ENCODE measurements around the gene LRRIQ1. TPM values are rescaled to one million over a fixed set of nuclear protein-coding genes. Genes with fewer than 3 reads are reported as not detected.

The LRRIQ1 gene
- total and polyA plus RNA-seq, 2 of the 13 experiments (the other 11 are each of a cell fraction or from before 2014, with no cell fraction given) = not detected

GRCh38 chr12:84998341-84998740 is 37.8 kb upstream of the LRRIQ1 start:
- Histone ChIP-seq H2AFZ (ENCODE audit: low read length) (no peak overlapping the region), H3K27ac (ENCODE audit: extremely low read length, insufficient read depth, low read length) (no peak overlapping the region), H3K27me3 (ENCODE audit: control insufficient read depth in 1 of 2, insufficient read depth in 2 of 2, low read length in 2 of 2) (no peaks in the 10 kb centered on the region), H3K9me3 (ENCODE audit: low read length) (no peaks in the 10 kb centered on the region), H3K4me1 (ENCODE audit: insufficient read depth, low read length) (peaks cover 6% of the 10 kb centered on the region; the same call in 1 of the 2 replicates), H3K9ac (ENCODE audit: insufficient read depth, low read depth, low read length) (no peak overlapping the region), H3K4me3 (replicated peaks in 1 of 3; ENCODE audit: insufficient read depth in 1 of 3, low read depth in 2 of 3, low read length in 3 of 3) (no peak overlapping the region), H3K4me2 (ENCODE audit: low read depth, low read length) (no peak overlapping the region), H4K20me1 (ENCODE audit: insufficient read depth, low read length) (no peaks in the 10 kb centered on the region), H3K36me3 (replicated peaks in 1 of 2; ENCODE audit: control insufficient read depth in 1 of 2, insufficient read depth in 2 of 2, low read length in 2 of 2) (no peaks in the 10 kb centered on the region), H3K79me2 (ENCODE audit: insufficient read depth, low read length) (no peaks in the 10 kb centered on the region)
- POLR2A ChIA-PET = no interaction called here
- ATAC-seq (no peak), DNase-seq (ENCODE audit: low spot score) (no peak), FAIRE-seq (no peak)
- in situ Hi-C loops (cut with HindIII; ENCODE audit: extremely low pct_ligation_motif_present, low pct_unique_long_range_greater_than_20kb) (no loop called here), intact Hi-C loops (cut with micrococcal nuclease; ENCODE audit: unreplicated experiment) (no loop called here)
- no TSS peak for BruUV-seq (replicated peaks)
- CTCF ChIA-PET (ENCODE audit: low intra/inter-chr PET ratio, low total read pairs) = no interaction called here
- TF ChIP-seq ZNF674 (CRISPR knock-in tag; IDR thresholded peaks at IDR 0.05; ENCODE audit: low read depth) (no peak), ATF3 (CRISPR knock-in tag; IDR thresholded peaks at IDR 0.05) (no peak), ZNF432 (CRISPR knock-in tag; IDR thresholded peaks at IDR 0.05; ENCODE audit: borderline replicate concordance) (no peak), PAX8 (CRISPR knock-in tag; IDR thresholded peaks at IDR 0.05; ENCODE audit: borderline replicate concordance) (no peak), ZNF790 (CRISPR knock-in tag; IDR thresholded peaks at IDR 0.05; ENCODE audit: borderline replicate concordance) (no peak), ZNF746 (CRISPR knock-in tag; IDR thresholded peaks at IDR 0.05) (no peak), HOMEZ (CRISPR knock-in tag; IDR thresholded peaks at IDR 0.05; ENCODE audit: low read depth) (no peak), IRF9 (CRISPR knock-in tag; IDR thresholded peaks at IDR 0.05; ENCODE audit: borderline replicate concordance) (no peak), ARHGAP35 (CRISPR knock-in tag; IDR thresholded peaks at IDR 0.05; ENCODE audit: borderline replicate concordance) (no peak), SSRP1 (CRISPR knock-in tag; IDR thresholded peaks at IDR 0.05) (no peak)
